ENCODE results near the gene GNB1.
A peak's percentile ranks its signal among the peaks of the same experiment; 100 is the strongest.
"Not testable (repeated sequence)": the region's sequence is repeated elsewhere in the genome, so short reads cannot be mapped to it uniquely, and the experiment has no call there.

Gene GNB1

DNA sequence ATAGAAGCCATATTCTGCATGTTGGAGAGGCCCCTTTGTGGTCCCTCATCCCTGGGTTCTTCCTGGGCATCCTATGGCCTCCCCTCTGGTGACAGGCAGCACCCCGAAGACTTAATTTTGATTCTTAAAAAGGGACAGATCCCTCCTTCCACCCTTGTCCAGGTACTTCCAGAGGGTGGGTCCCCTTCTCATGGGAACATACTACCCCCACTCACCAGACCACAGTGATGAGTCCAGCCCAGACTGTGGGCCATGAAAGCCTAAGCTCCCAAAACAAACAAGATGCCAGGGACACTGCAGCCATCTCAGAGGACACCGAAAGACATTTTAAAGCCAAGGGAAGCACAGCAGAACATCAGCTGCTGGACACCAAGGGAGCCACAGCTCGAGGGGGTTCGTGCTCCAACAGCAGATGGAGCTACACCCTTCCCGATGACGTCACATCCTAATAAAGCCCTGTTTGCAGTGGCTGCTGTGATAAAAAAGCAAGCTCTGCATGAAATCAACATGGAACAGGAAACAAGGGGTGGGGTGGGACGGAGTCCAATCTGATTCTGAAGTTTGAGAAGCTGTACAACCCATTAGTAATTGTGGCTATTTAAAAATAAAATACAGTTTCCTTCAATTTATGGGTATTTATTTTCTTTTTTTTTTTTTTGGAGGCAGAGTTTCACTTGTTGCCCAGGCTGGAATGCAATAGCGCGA lies 32.4 kb downstream of the GNB1 start:
- peak; percentile 37 for TF ChIP-seq CTCF (IDR thresholded peaks at IDR 0.05; ENCODE audit: insufficient read depth, missing control alignments)
- DNase-seq (ENCODE audit: insufficient read length, low spot score): no peak
- FAIRE-seq: no peak

- no peak for DNase-seq (ENCODE audit: insufficient read length, low spot score)
- FAIRE-seq: no peak
- TF ChIP-seq CTCF (IDR thresholded peaks at IDR 0.05; ENCODE audit: insufficient read depth, missing control alignments): no peak
Observed at GRCh38 chr1:1857096-1857703, 33.7 kb downstream of the GNB1 start.

DNA sequence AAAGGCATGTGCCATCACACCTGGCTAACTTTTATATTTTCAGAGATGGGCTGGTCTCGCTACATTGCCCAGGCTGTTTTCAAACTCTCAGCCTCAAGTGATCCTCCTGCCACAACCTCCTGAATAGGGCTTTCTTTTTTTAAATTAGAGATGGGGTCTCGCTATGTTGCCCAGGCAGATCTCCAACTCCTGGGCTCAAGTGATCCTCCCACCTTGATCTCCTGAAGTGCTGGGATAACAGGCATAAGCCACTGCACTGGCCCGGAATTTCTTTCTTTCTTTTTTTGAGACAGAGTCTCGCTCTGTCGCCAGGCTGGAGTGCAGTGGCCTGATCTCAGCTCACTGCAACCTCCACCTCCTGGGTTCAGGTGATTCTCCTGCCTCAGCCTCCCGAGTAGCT lies 34.7 kb downstream of the GNB1 start:
- not testable (repeated sequence) for DNase-seq (ENCODE audit: insufficient read length, low spot score); FAIRE-seq

DNA sequence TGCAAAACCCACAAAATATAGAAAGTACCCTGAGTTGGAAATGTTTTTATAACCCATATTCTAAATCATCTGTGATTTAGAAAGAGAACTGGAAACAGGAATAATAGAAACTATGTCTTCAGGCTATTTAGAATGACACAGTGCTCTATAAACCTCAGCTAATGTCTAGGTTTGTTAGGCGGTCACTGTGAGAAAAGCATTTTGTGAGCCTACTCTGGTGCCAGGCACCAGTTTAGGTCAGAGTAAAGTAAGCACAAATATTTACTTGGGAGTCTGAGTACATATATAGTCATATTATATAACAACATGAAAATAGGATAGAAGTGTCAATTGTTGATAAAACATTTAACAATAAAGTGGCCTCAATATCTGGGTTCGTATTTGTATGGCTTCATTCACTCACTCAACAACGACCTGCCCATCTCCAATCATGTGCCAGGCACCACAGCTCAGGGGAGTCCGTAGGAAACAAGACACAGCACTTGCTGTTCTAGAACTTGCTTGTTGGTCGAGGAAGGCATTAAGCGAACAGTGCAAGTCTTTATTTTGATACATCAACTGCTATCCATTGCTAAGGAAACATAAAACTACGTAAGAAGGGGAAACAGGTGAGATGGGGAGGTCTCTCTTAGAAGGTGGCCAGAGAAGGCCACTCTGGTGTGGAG lies 37.2 kb downstream of the GNB1 start:
- DNase-seq (ENCODE audit: insufficient read length, low spot score): no peak
- no peak for TF ChIP-seq CTCF (IDR thresholded peaks at IDR 0.05; ENCODE audit: insufficient read depth, missing control alignments)
- FAIRE-seq: no peak

DNA sequence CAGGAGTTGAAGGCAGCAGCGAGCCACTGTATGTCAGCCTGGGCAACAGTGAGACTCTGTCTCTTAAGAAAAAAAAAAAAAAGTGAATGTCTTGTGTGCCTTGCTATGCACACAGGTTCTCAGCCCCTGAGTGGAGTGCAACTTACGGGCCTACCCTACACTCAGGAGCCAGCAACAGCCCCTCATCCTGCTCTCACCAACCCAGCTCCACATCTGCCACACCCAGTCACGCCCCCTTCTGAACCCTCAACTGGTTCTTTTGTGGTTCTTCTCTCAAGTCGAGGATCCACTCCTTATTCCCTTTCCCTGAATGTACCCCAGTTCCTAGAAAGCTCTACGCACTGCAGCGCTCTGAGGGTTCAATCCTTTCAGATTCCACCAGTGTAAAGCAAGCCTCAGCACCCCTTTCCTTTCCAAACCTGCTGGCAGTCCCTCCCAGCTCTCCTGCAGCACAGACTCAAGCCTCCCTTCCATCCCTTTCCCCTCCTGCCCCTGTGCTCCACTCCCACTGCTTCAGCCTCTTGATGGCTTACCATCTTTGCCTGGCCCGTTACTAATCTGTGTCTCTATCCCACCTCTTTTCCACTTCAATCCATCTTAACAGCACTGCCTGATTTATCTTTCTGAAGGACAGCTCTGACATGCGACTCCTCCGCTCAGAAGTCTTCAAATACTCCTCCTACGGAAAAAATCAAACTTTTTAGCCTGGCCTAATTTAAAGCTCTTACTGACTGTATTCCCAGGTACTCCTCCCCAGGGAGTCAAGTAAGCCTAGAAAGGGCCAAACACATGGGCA lies 38.1 kb downstream of the GNB1 start:
- no peak for TF ChIP-seq CTCF (IDR thresholded peaks at IDR 0.05; ENCODE audit: insufficient read depth, missing control alignments)
- FAIRE-seq (no peak), DNase-seq (ENCODE audit: insufficient read length, low spot score) (no peak)

- FAIRE-seq (no peak), DNase-seq (ENCODE audit: insufficient read length, low spot score) (no peak)
- no peak for TF ChIP-seq CTCF (IDR thresholded peaks at IDR 0.05; ENCODE audit: insufficient read depth, missing control alignments)
Observed at GRCh38 chr1:1847890-1848289, 43.0 kb downstream of the GNB1 start.

DNA sequence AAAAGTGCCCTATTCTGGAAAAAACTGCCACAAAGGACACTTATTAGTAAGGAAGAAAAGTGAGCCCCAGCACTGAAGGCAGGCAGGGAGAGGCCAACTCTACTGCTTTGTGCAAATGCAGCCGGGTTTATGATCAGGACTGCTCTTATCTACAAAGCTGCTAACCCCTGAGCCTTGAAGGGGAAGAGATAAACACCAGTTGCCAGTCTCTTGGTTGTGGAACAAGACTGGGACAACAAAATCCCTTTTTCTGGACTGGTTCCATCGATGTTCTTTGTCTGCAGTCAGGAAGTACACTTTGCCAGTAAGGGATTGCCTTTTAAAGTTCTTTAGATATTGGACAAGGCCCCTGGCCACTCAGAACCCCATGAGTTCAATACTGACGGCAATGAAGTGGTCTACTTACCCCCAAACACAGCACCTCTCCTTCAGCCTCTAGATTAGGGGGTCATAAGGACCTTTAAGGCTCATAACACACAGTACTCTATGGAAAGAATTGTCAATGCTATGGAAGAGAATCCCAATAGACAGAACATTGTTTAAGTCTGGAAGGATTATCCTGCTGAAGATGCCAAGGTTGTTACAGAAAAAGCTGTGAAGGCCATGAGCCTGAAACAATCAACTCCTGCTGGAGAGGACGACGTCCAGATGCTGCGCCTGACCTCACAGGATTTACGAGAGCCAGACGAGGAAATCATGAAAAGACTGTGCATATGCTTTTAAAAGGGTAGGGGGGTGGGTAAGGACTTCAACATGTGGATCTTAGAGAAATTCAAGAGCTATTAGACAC lies 43.6 kb downstream of the GNB1 start:
- no peak for FAIRE-seq
- no peak for DNase-seq (ENCODE audit: insufficient read length, low spot score)
- TF ChIP-seq CTCF (IDR thresholded peaks at IDR 0.05; ENCODE audit: insufficient read depth, missing control alignments): no peak
